Osteocyte (in vitro differentiated cells): ENCODE data around the gene PLA2G4E. TPM values are rescaled to one million over a fixed set of nuclear protein-coding genes. Genes with fewer than 3 reads are reported as not detected.

ENCODE experiments used
- DNase-seq: peaks from one replicate; pipeline ENCODE4 v3.0.0; 2021; ENCODE audit warnings: mixed read lengths; ENCODE audit not compliant: unreplicated experiment; ENCODE audit errors: extremely low spot score
- H3K27ac Mint-ChIP-seq: one replicate; pipeline ENCODE4 v1.8.0; 2021; ENCODE audit warnings: mild to moderate bottlenecking, mixed read lengths; ENCODE audit not compliant: unreplicated experiment
- H3K27me3 Mint-ChIP-seq: one replicate; pipeline ENCODE4 v1.8.0; 2021; ENCODE audit warnings: mixed read lengths; ENCODE audit not compliant: unreplicated experiment
- H3K36me3 Mint-ChIP-seq: one replicate; pipeline ENCODE4 v1.8.0; 2021; ENCODE audit warnings: mixed read lengths; ENCODE audit not compliant: unreplicated experiment
- H3K4me1 Mint-ChIP-seq: one replicate; pipeline ENCODE4 v1.8.0; 2021; ENCODE audit warnings: mixed read lengths; ENCODE audit not compliant: unreplicated experiment
- H3K4me3 Mint-ChIP-seq: one replicate; pipeline ENCODE4 v1.8.0; 2021; ENCODE audit warnings: mild to moderate bottlenecking, moderate library complexity, mixed read lengths; ENCODE audit not compliant: unreplicated experiment
- H3K9me3 Mint-ChIP-seq: one replicate; pipeline ENCODE4 v1.8.0; 2021; ENCODE audit warnings: mixed read lengths; ENCODE audit not compliant: unreplicated experiment
- CTCF ChIP-seq: fragments of 200-600 bp; sonication (generic); IDR thresholded peaks from 2 replicates; pipeline ENCODE4 v1.5.0; 2021; ENCODE audit warnings: antibody characterized with exemption, mild to moderate bottlenecking, moderate library complexity
- total RNA-seq: library from RNA; stranded (reverse); gene quantifications from 2 replicates; pipeline ENCODE4 v1.2.1, GENCODE V29; 2021

The PLA2G4E gene
- total RNA-seq, 1 donor from 2014 or later = not detected

- H3K27ac Mint-ChIP-seq = no peak overlapping the region
- peaks cover 5% of the 10 kb centered on the region for H3K9me3 Mint-ChIP-seq
- peak; percentile 59 for DNase-seq
- peaks cover 7% of the 10 kb centered on the region for H3K36me3 Mint-ChIP-seq
- peaks cover 38% of the 10 kb centered on the region for H3K4me1 Mint-ChIP-seq
- no peak overlapping the region for H3K4me3 Mint-ChIP-seq
- no peak for TF ChIP-seq CTCF
- no peaks in the 10 kb centered on the region for H3K27me3 Mint-ChIP-seq
These were observed 62.8 kb downstream of the PLA2G4E start for GRCh38 chr15:41958002-41958420.

- Mint-ChIP-seq H3K27ac (no peak overlapping the region), H3K4me3 (no peak overlapping the region), H3K27me3 (no peaks in the 10 kb centered on the region), H3K36me3 (peaks cover 11% of the 10 kb centered on the region), H3K9me3 (peaks cover 5% of the 10 kb centered on the region), H3K4me1 (peaks cover 35% of the 10 kb centered on the region)
- DNase-seq = peak; percentile 46
- no peak for TF ChIP-seq CTCF
These were observed 63.6 kb downstream of the PLA2G4E start for GRCh38 chr15:41957021-41957897.

GRCh38 chr15:41955807-41956525 lies 64.9 kb downstream of the PLA2G4E start:
- peaks cover 14% of the 10 kb centered on the region for H3K36me3 Mint-ChIP-seq
- H3K27ac Mint-ChIP-seq = no peak overlapping the region
- no peak overlapping the region for H3K4me3 Mint-ChIP-seq
- no peaks in the 10 kb centered on the region for H3K9me3 Mint-ChIP-seq
- peaks cover 32% of the 10 kb centered on the region for H3K4me1 Mint-ChIP-seq
- H3K27me3 Mint-ChIP-seq = no peaks in the 10 kb centered on the region
- no peak for TF ChIP-seq CTCF
- peak; percentile 64 for DNase-seq

- Mint-ChIP-seq H3K27ac (no peak overlapping the region), H3K4me1 (peaks cover 31% of the 10 kb centered on the region), H3K27me3 (no peaks in the 10 kb centered on the region), H3K4me3 (no peak overlapping the region), H3K9me3 (no peaks in the 10 kb centered on the region), H3K36me3 (peaks cover 14% of the 10 kb centered on the region)
- TF ChIP-seq CTCF = no peak
- no peak for DNase-seq
These were observed 65.7 kb downstream of the PLA2G4E start for GRCh38 chr15:41955100-41955499.

GRCh38 chr15:41954036-41954435 lies 66.8 kb downstream of the PLA2G4E start:
- H3K27ac Mint-ChIP-seq = no peak overlapping the region
- no peaks in the 10 kb centered on the region for H3K9me3 Mint-ChIP-seq
- H3K36me3 Mint-ChIP-seq = peaks cover 14% of the 10 kb centered on the region
- H3K4me3 Mint-ChIP-seq = no peak overlapping the region
- H3K27me3 Mint-ChIP-seq = no peaks in the 10 kb centered on the region
- peaks cover 37% of the 10 kb centered on the region for H3K4me1 Mint-ChIP-seq
- no peak for TF ChIP-seq CTCF
- peak; percentile 69 for DNase-seq
